Activated CD4-positive, alpha-beta T cell treated with anti-CD3 and anti-CD28 coated beads, Interleukin-2, amount 50 U/mL, for 48 hours (primary cell): ENCODE measurements around the gene SLC7A5.

Experiments
- DNase-seq, 2 experiments: peaks; one replicate each; pipeline ENCODE4 v3.0.0-alpha.2; 2020

SLC7A5 gene

DNA sequence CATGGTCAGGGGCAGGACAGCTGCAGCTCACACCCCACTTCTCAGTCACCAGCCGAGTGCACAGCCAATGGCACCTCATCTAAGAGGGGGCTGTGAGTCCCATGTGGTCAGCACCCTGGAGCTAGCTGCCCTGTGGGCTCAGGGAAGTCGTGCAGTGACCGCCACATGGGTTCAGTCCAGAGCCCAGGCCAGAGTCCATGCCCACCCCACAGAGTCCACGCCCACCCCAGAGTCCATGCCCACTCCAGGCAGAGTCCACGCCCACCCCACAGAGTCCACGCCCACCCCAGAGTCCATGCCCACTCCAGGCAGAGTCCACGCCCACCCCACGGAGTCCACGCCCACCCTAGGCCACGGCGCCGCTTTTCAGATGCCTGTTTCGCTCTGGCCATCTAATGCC lies 24.1 kb downstream of the SLC7A5 start:
- DNase-seq, result peak in 1 of 2 experiments; percentile 22

DNA sequence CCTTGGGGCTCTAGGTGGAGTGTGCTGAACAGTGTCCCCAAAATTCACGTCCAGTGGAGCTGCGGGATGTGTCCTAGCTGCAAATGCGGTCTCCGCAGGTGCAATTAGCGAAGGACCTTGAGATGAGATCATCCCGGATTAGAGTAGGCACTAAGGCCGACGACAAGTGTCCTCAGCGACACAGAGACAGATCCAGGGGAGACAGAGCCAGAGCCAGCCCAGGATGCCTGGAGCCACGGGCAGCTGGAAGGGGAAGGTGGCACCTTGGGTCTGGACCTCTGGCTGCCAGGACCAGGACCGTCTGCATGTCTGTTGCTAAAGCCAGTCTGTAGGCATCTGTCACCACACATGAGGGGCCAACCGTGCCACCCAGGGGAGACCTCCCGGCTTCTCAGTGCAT lies 24.5 kb downstream of the SLC7A5 start:
- DNase-seq, result no peak

DNA sequence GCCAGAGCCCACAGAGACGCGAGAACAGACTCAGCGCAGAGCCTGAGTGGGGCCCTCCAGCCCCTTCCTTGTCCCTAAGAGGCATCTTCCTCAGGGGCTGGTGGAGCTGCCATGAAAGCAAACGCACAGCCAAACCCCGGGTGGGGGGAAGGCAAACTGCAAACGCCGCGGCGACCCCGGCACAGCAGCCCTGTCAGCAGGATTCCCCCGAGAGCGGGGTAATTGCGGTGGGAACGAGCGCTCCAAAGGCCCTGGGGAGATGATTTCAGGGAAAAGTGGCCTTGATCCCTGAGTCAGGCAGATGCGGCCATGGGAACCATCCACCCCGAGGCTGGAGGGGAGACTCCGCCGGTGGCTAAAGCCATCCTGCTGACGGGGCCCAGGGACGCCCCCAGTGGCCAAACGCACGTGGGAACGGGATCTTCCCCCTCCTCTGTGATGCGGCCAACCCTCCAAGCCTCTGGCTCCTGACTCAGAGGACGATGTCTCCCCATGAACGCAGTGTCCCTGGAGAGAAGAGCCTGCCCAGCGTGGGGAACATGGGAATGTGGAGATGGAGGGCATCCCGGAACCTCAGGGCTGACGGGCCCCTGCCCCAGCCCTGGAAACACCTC lies 25.1 kb downstream of the SLC7A5 start:
- no peak for DNase-seq

DNA sequence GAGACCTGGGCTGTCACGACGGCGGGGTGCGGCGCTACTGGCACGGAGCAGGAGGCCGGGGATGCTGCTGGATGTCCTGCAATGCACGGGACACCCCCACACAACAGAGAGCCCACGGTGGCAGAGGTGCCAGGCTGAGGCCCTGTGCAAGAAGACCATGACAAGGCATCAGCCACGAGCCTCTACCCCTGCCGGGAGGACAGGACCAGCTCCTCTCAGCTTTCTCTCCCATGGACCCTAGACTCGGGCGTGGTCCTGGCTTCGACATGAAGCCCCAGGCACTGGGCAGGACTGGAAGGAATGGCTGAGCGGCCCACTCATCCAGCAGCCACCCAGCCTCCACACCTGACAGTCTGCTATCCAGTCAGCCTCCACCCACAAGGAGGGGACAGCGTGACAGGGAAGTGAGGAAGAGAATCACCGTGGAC lies 25.6 kb downstream of the SLC7A5 start:
- DNase-seq, result no peak

- no peak for DNase-seq
Observed at GRCh38 chr16:87842209-87842869, 27.0 kb downstream of the SLC7A5 start.

DNA sequence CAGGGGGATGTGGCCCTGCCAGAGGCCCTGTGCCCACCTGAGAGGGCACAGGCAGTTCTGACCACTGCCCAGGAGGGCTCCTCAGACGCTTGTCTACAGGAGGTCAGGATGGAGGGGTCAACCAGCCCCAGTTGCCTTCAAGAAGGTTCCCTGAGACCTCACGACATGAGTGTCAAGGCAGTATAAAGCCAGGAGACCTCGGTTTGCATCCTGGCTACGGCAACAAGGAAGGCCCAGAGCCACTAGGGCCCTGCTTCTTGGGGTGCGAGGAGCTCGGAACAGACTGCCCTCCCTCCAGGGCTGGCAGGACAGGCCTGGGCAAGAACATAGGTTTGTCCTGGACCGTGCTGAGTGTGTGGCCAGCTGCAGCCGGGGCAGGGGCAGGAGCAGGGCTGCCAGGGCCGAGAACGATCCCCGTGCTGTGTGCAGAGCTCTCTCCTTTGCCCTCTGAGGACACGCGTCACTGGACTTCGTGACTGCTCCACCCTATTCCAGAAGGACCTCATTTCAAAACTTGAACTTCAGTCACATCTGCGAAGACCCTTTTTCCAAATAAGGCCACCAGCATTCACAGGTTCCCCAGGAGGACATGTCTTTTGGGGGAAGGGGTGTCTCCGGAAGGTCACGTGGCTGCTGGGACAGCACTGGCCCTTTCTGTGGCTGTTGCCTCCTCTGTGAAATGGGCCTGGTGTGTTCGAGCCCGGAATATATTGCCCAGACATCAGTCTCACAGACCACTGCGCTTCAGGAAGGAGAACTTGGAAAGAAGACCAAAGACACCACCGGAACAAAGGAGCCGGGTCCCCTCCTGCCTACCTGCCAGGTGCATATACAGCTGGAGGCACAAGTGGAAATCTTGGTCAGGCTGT lies 27.7 kb downstream of the SLC7A5 start:
- no peak for DNase-seq

DNA sequence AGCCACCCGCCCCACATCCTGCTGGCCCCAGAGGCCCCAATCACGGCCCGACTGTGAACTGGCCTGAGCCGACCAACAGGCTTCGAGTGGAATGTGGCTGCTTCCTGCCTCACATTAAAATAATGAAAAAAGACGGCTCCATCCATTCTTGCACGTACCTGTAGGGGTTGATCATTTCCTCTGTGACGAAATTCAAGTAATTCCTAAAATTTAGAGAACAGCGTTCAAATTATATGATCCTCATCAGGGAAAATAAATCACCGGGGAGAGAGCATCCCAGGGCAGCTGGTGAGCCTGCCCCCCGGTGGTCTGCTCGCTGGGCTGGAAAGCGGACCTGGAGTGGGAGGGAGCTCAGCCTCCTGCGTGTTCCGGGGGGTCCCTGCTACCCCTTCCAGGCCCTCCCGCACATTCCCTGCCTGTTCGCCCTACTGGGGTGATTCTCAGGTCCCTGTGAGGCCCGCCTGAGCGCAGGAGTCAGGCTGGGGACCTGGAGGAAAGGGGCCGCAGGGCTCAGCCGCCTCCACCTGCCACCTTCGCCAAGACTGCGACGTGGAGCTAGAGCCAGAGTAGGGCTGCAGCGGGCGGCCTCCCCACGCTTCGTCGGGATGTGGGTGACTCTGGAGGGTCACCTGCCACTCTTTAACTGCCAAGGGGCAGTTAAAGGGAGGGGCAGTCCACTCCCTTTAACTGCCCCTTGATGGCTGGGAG lies 28.9 kb downstream of the SLC7A5 start:
- DNase-seq, result no peak

- DNase-seq, result no peak
Observed at GRCh38 chr16:87839542-87840270, 29.6 kb downstream of the SLC7A5 start.

DNA sequence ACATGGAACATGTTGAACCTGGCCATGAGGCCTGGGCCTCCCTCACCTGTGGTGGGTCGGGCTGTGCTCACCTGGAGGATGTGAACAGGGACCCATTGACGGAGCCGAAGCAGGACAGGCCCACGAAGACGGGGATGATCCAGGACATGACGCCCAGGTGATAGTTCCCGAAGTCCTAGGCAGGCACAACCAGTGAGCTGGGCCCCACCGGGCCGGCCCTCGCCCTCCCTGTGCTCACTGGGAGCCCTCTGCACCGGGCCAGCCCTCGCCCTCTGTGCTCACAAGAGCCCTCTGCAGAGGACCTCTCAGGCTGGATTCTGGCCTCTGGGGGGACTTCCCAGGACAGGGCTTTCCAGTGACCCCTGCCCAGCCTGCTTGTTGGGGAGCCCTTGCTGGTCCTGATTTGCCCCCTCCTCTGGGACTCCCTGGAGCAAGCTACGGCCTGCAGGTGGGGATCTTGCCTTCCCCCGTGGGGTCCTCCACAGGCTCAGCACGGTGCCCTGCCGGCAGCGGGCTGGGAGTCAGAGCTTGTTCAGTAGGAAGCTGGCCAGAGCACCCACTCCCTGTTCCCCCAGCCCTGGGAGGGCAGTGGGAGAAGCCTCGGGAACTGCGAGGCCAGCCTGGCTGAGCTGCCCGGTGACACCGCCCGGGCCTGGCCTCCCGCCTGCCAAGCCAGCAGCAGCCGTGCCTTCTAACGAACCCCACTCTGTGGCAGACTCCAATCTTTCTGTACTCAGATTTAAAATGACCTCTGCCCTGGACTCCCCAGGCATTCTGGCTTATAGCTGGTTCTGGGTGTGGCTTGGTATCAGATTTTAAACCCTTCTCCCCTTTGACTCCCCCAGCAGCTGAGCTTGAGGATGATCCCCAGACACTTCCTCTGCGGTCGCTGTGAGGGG lies 30.4 kb downstream of the SLC7A5 start:
- no peak for DNase-seq

DNA sequence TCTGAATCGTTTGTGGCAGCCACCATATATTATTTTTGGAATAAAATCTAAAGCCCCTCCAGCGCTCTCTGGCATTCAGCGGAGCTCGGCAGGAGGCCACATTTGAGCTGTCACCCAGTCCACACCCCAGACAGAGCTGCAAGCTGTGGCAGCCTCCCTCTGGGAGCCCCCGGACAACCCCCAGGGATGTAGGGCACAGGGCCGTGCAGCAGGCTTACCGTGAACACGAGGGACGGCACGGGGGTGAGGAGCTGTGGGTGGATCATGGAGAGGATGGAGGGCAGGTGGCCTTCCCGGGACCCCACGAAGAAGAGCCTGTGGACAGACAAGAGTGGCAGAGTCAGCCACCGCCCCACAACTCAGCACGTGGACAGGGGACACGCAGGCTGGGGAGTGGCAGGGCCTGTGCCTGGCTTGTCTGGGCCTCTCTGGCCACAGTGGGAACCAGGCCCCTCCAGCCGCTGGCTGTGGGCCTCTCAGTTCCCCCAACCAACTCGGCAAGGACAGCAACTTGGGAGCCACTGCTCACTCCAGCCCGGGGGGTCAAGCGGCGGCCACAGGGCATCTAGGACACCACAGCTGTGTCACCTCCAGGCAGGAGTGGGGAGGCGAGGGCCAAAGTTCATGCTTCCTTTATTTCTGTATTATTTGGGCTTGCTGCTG lies 31.5 kb downstream of the SLC7A5 start:
- no peak for DNase-seq

DNA sequence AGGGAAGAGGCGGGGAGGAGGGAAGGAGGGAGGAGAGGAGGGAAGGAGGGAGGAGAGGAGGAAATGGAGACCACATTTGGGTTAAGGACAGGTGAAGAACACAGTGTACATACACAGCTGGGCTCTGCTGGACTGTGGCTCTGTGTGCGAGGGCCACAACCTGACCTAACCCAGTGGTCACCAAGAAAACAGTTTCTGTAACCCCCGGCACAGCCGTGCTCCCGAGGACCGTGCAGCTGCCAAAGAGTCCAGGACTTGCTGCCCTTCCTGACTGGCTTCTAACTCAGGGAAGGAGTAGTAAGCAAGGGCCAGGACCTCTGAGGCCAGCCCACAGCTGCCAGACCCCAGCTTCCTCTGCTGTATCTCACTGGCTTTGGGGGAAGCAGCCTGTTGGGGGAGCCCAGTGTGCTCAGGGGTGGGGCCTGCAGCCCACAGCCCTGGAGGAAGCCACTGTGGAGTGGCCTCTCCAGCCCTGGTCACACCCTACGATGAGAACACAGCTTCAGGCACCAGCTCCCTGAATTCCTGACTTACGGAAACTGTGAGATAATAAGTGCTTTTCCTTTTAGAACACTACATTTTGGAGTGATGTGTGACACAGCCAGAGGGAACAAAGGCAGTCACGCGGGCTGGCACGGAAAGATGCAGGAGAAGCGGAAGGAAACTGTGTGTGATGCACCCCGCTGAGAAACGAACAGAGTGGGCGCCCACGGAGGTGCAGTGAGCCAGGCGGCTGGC lies 32.3 kb downstream of the SLC7A5 start:
- no peak for DNase-seq

DNA sequence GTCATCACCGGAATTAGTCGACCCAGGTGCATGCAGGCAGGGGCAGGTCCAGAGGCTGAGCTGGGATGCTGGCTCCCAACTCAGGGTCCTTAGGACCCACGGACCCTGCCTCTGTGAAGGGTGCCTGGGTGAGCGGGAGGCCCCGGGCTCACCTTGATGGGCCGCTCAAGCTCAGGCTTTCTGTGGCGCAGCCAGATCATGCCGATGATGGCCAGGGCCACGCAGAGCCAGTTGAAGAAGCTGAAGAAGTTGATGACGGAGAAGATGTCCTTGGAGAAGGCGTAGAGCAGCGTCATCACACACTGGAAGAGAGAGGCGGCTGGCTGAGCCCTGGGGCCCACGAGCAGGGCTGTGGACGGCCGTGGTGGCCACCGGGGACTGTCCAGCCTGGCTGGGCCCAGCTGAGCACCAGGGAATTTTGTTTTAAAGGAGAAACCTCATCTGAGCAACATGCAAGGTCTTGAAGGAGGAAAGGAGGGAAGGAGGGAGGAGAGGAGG lies 32.9 kb downstream of the SLC7A5 start:
- no peak for DNase-seq

- DNase-seq, result no peak
Observed at GRCh38 chr16:87835882-87836331, 33.4 kb downstream of the SLC7A5 start.

DNA sequence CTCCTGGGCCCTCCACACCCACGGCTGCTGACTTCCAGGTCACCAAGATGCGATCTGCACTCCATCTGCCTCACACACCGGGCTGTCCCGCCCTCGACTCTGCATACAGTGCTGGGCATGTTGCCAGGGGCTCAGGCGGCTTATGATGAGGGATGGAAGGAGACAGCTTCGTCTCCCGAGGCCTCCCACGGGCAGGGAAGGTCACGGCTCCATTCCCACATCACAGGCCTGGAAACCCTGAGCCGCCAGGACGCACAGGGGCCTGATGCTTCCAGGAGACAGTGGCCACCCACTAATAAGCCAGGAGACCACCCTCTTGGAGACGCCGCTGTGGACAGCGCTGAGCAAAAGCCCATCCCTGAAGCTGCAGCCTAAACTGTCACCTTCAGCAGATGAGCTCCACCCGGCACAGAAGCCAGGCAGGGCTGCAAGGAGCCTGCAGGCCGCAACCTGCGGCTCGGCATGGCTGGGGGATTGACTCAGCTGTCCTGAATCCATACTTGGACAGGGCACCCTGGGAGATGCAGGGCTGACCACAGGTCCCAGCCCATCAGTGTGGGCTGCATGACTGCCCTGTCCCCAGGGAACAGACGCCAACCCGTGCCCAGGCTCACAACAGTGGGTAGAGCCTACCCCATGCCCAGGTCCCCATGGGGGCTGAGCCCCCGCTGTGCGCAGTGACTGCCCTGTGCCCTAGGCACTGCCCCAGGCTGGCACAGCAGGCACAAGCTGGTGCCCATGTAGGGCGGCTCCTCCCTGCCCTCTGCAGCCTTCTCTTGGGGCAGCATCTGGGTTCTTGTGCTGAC lies 34.4 kb downstream of the SLC7A5 start:
- no peak for DNase-seq

DNA sequence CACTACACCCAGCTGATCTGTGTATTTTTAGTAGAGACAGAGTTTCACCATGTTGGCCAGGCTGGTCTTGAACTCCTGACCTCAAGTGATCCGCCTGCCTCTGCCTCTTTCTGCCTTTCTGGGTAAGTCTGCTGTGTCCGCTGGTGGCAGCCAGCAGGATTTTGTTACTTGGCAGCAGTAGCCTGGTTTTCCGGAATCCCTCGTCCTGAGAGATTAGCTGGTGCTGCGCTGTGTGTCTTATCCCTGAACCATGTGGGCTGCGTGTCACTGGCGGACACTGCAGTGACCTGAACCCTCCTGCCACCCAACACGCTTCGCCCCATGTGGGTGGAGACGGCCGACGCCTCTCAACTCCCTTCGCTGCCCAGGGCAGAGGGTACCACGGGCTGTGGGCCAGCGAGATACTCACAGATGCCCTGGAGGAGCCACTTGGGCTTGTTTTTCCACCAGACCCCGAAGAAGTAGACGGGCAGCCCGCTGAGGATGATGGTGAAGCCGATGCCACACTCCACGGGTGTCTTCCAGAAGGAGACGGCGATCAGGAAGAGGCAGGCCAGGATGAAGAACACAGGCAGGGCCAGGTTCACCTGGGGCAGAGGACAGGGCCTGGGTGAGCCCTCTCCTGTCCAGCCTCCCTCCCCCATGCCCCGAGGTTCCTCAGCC lies 35.2 kb downstream of the SLC7A5 start:
- DNase-seq, result peak in 1 of 2 experiments; percentile 3

DNA sequence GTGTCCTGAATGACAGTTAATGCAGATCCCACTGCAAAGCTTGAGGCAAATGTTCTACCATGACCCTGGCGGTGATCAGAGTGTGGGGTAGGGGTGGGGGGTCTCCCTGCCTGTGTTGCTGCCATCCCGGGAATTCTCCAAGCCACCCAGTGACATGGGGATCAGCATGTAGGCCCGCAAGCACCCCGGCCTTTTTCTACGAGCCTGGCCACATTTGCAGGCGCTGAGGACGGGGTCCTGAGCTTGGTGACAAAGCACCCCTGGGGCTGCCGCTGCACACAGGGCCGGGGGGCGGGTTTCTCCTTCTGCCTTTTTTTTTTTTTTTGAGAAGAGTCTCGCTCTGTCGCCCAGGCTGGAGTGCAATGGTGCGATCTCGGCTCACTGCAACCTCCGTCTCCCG lies 35.8 kb downstream of the SLC7A5 start:
- DNase-seq, result no peak

GRCh38 chr16:87832741-87833502 lies 36.4 kb downstream of the SLC7A5 start:
- DNase-seq, result peak in 1 of 2 experiments; percentile 9

DNA sequence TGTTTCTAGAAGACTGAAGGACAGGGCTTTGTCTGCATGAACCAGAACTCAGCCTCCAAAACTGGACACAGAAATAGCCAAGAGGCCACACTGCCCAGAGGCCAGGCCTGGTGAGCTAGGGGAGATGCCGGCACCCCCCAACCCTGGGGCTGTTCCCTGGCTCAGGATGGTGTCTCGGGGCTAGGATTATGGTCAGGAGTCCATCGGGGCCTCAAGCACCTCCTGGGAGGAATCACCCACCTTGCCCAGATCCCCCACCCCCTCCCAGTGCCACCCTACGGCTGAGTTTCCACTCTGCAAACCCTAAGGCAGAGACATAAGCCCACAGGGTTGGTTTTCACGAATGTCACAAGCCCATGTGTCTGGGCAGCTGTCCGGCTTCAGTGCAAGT lies 37.2 kb downstream of the SLC7A5 start:
- no peak for DNase-seq
